Esophagus muscularis mucosa (tissue), 4 donors: ENCODE measurements around the gene TEKT1. TPM values are rescaled to one million over a fixed set of nuclear protein-coding genes. Genes with fewer than 3 reads are reported as not detected.
"Not testable (repeated sequence)": the region's sequence is repeated elsewhere in the genome, so short reads cannot be mapped to it uniquely, and the experiment has no call there.

ENCODE experiments used
- DNase-seq: peaks from one replicate; pipeline ENCODE4 v3.0.0-alpha.2; 2017; ENCODE audit errors: extremely low spot score
- H3K27ac ChIP-seq, 4 donors: fragments of 200-600 bp; sonication (generic); replicated peaks in 1 of 4; 1 replicate in 3 of 4; 2 replicates in 1 of 4; pipeline ENCODE4 v1.5.1; 2016 to 2019; ENCODE audit warnings: mild to moderate bottlenecking in 1 of 4
- H3K27me3 ChIP-seq, 4 donors: fragments of 200-600 bp; sonication (generic); one replicate each; pipeline versions ENCODE4 v1.5.1 to v1.6.0; 2016 to 2019
- H3K36me3 ChIP-seq, 4 donors: fragments of 200-600 bp; sonication (generic); one replicate each; pipeline ENCODE4 v1.5.1; 2016 to 2019
- H3K4me1 ChIP-seq, 4 donors: fragments of 200-600 bp; sonication (generic); one replicate each; pipeline ENCODE4 v1.5.1; 2016 to 2019
- H3K4me3 ChIP-seq, 4 donors: fragments of 200-600 bp; sonication (generic); 1 replicate in 2 of 4; 2 replicates in 2 of 4; pipeline ENCODE4 v1.5.1; 2016 to 2019; ENCODE audit warnings: mild to moderate bottlenecking in 4 of 4, moderate library complexity in 1 of 4
- H3K9me3 ChIP-seq, 4 donors: fragments of 200-600 bp; sonication (generic); 1 replicate in 3 of 4; 2 replicates in 1 of 4; pipeline ENCODE4 v1.5.1; 2016 to 2019
- EP300 ChIP-seq: sonication (generic); formaldehyde crosslinking; IDR thresholded peaks from one replicate; pipeline ENCODE4 v1.6.1; 2017; ENCODE audit warnings: antibody characterized with exemption
- POLR2A ChIP-seq: fragments of 450-650 bp; IDR thresholded peaks from one replicate; pipeline ENCODE4 v1.6.1; 2017; ENCODE audit warnings: antibody characterized with exemption, moderate library complexity, mild to moderate bottlenecking, low read depth
- POLR2AphosphoS5 ChIP-seq, 2 donors: sonication (generic); formaldehyde crosslinking; IDR thresholded peaks; one replicate each; pipeline ENCODE4 v1.6.1; 2017; ENCODE audit warnings: antibody characterized with exemption in 2 of 2
- WGBS: methylation state at CpG from one replicate; pipeline ENCODE4 v1.1.5; 2018; 5-methylcytosine and 5-hydroxymethylcytosine counted together
- intact Hi-C: fragments of 100-400 bp; cut with DNase I; formaldehyde crosslinking; loops from one replicate; pipeline ENCODE4 v1.15.1; 2023
- total RNA-seq, 4 donors: library from RNA; depleted of rRNA; stranded (reverse); fragments of >200 nt; gene quantifications; one replicate each; pipeline versions ENCODE4 v1.1.0 to v1.2.1, GENCODE V29; 2016
- TF ChIP-seq, protein P1 (sequence below), 3 experiments: fragments of 200-600 bp in 2 of 3; fragments of 450-650 bp in 1 of 3; sonication (generic) in 2 of 3; IDR thresholded peaks; one replicate each; pipeline ENCODE4 v1.5.1; 2017 to 2019; ENCODE audit warnings: antibody characterized with exemption in 3 of 3, mild to moderate bottlenecking in 2 of 3, moderate library complexity in 1 of 3

The TEKT1 gene
- total RNA-seq, 4 donors from 2014 or later: not detected

GRCh38 chr17:6830383-6830986 is 1.0 kb downstream of the TEKT1 start:
- no peak for TF ChIP-seq EP300
- TF ChIP-seq, protein P1, sequence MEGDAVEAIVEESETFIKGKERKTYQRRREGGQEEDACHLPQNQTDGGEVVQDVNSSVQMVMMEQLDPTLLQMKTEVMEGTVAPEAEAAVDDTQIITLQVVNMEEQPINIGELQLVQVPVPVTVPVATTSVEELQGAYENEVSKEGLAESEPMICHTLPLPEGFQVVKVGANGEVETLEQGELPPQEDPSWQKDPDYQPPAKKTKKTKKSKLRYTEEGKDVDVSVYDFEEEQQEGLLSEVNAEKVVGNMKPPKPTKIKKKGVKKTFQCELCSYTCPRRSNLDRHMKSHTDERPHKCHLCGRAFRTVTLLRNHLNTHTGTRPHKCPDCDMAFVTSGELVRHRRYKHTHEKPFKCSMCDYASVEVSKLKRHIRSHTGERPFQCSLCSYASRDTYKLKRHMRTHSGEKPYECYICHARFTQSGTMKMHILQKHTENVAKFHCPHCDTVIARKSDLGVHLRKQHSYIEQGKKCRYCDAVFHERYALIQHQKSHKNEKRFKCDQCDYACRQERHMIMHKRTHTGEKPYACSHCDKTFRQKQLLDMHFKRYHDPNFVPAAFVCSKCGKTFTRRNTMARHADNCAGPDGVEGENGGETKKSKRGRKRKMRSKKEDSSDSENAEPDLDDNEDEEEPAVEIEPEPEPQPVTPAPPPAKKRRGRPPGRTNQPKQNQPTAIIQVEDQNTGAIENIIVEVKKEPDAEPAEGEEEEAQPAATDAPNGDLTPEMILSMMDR (IDR thresholded peaks at IDR 0.05): no peak
- no peak for TF ChIP-seq POLR2A
- no peak for TF ChIP-seq POLR2AphosphoS5 (IDR thresholded peaks at IDR 0.05)
- H3K27ac ChIP-seq: no peak overlapping the region
- no peaks in the 10 kb centered on the region for H3K9me3 ChIP-seq
- intact Hi-C loops: no loop called here
- peaks cover 0 to 12% (median 10%) of the 10 kb centered on the region in 4 donors for H3K4me1 ChIP-seq
- 73% methylated on average over 7 of the region's 7 CpGs for WGBS
- no peak for DNase-seq
- peaks cover 0 to 60% (median 17%) of the 10 kb centered on the region in 4 donors for H3K27me3 ChIP-seq
- H3K36me3 ChIP-seq: no peaks in the 10 kb centered on the region
- no peak overlapping the region for H3K4me3 ChIP-seq

DNA sequence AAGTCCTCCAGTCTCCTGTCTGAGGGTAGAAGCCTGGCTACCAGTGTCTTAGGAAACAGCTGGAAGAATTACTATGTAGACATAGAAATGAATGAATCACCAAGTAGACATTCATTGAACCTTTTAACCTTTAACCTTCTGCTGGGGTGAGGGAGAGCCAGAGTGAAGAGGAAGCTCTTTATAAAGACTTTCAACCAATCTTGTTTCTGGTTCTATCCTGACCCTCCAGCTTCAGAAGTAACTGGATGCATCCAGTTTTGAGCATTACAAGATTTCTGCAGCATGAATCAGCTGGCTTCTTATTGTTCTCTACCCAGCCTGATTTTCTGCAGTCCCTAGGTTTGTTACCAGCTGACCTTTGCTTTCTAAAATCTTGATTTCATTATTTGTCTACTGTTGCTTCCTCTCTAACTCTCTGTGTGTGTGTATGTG is 8.5 kb downstream of the TEKT1 start:
- TF ChIP-seq, protein P1 (IDR thresholded peaks at IDR 0.05): no peak
- no peak for TF ChIP-seq POLR2A
- TF ChIP-seq POLR2AphosphoS5 (IDR thresholded peaks at IDR 0.05): no peak
- TF ChIP-seq EP300: no peak
- intact Hi-C loops: no loop called here
- DNase-seq: peak; percentile 55
- Histone ChIP-seq H3K9me3 (peaks cover 0 to 7% (median 0%) of the 10 kb centered on the region in 4 donors), H3K4me1 (no peaks in the 10 kb centered on the region), H3K27ac (no peak overlapping the region), H3K27me3 (peaks cover 0 to 5% (median 0%) of the 10 kb centered on the region in 4 donors), H3K4me3 (no peak overlapping the region), H3K36me3 (no peaks in the 10 kb centered on the region)

GRCh38 chr17:6818938-6819337 is 12.6 kb downstream of the TEKT1 start:
- no peak for TF ChIP-seq EP300
- no peak for TF ChIP-seq POLR2A
- TF ChIP-seq, protein P1 (IDR thresholded peaks at IDR 0.05): no peak
- TF ChIP-seq POLR2AphosphoS5 (IDR thresholded peaks at IDR 0.05): no peak
- peaks cover 0 to 9% (median 0%) of the 10 kb centered on the region in 4 donors for H3K27me3 ChIP-seq
- peak; percentile 37 for DNase-seq
- H3K4me3 ChIP-seq: no peak overlapping the region
- H3K4me1 ChIP-seq: no peaks in the 10 kb centered on the region
- no peaks in the 10 kb centered on the region for H3K36me3 ChIP-seq
- intact Hi-C loops: no loop called here
- no peak overlapping the region for H3K27ac ChIP-seq
- peaks cover 0 to 7% (median 0%) of the 10 kb centered on the region in 4 donors for H3K9me3 ChIP-seq
- 92% methylated on average over 3 of the region's 3 CpGs for WGBS

GRCh38 chr17:6816368-6816767 is 15.2 kb downstream of the TEKT1 start:
- H3K4me3 ChIP-seq, H3K9me3 ChIP-seq, intact Hi-C loops, H3K4me1 ChIP-seq, H3K27ac ChIP-seq, H3K36me3 ChIP-seq, DNase-seq: not testable (repeated sequence)
- 86% methylated on average over 3 of the region's 3 CpGs for WGBS
- peaks cover 0 to 15% (median 0%) of the 10 kb centered on the region in 4 donors for H3K27me3 ChIP-seq

DNA sequence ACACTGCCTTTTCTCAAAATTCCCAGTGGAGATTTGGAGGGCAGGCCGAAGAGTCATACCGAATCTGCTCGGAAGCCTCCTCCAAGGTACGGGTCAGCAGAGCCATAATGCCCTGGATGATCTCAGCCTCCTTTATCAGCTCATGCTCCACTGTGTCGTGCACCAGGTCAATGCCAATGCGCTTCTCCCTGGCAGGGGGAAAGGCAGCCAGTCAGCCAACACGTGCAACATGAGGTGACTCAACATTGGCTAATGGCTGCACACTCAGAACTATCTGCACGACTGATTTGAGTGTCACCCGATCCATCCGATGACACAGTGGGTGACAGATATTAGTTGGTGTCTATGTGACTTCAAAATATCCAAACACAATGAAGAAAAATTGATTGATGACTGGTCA is 15.8 kb downstream of the TEKT1 start:
- DNase-seq: peak; percentile 21
- H3K27me3 ChIP-seq: peaks cover 0 to 15% (median 0%) of the 10 kb centered on the region in 4 donors
- TF ChIP-seq POLR2AphosphoS5 (IDR thresholded peaks at IDR 0.05): no peak
- TF ChIP-seq, protein P1 (IDR thresholded peaks at IDR 0.05): no peak
- TF ChIP-seq POLR2A: no peak
- TF ChIP-seq EP300: no peak
- H3K36me3 ChIP-seq: no peaks in the 10 kb centered on the region
- H3K27ac ChIP-seq: no peak overlapping the region
- intact Hi-C loops: no loop called here
- H3K9me3 ChIP-seq: peaks cover 0 to 3% (median 0%) of the 10 kb centered on the region in 4 donors
- H3K4me1 ChIP-seq: no peaks in the 10 kb centered on the region
- 87% methylated on average over 10 of the region's 10 CpGs for WGBS
- no peak overlapping the region for H3K4me3 ChIP-seq
